CD4-positive, CD25-positive, alpha-beta regulatory T cell (primary cell): ENCODE measurements around the gene SCART1. TPM values are rescaled to one million over a fixed set of nuclear protein-coding genes. Genes with fewer than 3 reads are reported as not detected.

Experiments used
- ATAC-seq, 2 donors: fragments of 150-1000 bp; cut with Tn5 transposase; one replicate each; pipeline ENCODE4 v1.10.0; 2021; ENCODE audit warnings: low read depth in 2 of 2, moderate number of reproducible peaks in 2 of 2, moderate library complexity in 1 of 2
- DNase-seq, 3 donors: peaks; one replicate each; pipeline versions ENCODE4 v3.0.0 to v3.0.0-alpha.2; 2012 to 2022; ENCODE audit warnings: mixed read lengths in 1 of 3
- H3K27ac ChIP-seq: one replicate; pipeline ENCODE4 v1.7.0; 2013; ENCODE audit warnings: mild to moderate bottlenecking, low read length; ENCODE audit not compliant: insufficient read depth, poor library complexity, severe bottlenecking
- H3K27me3 ChIP-seq: one replicate; pipeline ENCODE4 v1.7.0; 2013; ENCODE audit warnings: low read length; ENCODE audit not compliant: control insufficient read depth, insufficient read depth
- H3K36me3 ChIP-seq: one replicate; pipeline ENCODE4 v1.7.0; 2013; ENCODE audit warnings: mild to moderate bottlenecking, low read length, moderate library complexity; ENCODE audit not compliant: control insufficient read depth, insufficient read depth
- H3K4me1 ChIP-seq: 2 replicates; pipeline ENCODE4 v1.7.0; 2013; ENCODE audit warnings: mild to moderate bottlenecking, low read length; ENCODE audit not compliant: insufficient read depth, control insufficient read depth, poor library complexity, severe bottlenecking
- H3K4me3 ChIP-seq: one replicate; pipeline ENCODE4 v1.7.0; 2013; ENCODE audit warnings: low read depth, mild to moderate bottlenecking, low read length, moderate library complexity
- H3K9me3 ChIP-seq, 2 experiments: 1 replicate in 1 of 2; 2 replicates in 1 of 2; pipeline ENCODE4 v1.7.0; 2013; ENCODE audit warnings: low read length in 2 of 2, mild to moderate bottlenecking in 1 of 2, moderate library complexity in 1 of 2; ENCODE audit not compliant: control insufficient read depth in 2 of 2
- H3K27ac Mint-ChIP-seq, 3 donors: one replicate each; pipeline ENCODE4 v1.8.0; 2020 to 2022; ENCODE audit warnings: mild to moderate bottlenecking in 3 of 3, mixed read lengths in 3 of 3, moderate library complexity in 2 of 3
- H3K27me3 Mint-ChIP-seq: one replicate; pipeline ENCODE4 v1.8.0; 2022; ENCODE audit warnings: mild to moderate bottlenecking, mixed read lengths
- H3K36me3 Mint-ChIP-seq: one replicate; pipeline ENCODE4 v1.8.0; 2020; ENCODE audit warnings: mixed read lengths
- H3K4me1 Mint-ChIP-seq, 4 donors: one replicate each; pipeline ENCODE4 v1.8.0; 2020 to 2022; ENCODE audit warnings: mixed read lengths in 4 of 4, mild to moderate bottlenecking in 1 of 4
- H3K4me3 Mint-ChIP-seq, 4 donors: one replicate each; pipeline ENCODE4 v1.8.0; 2020 to 2022; ENCODE audit warnings: mild to moderate bottlenecking in 4 of 4, mixed read lengths in 4 of 4, moderate library complexity in 3 of 4
- H3K9me3 Mint-ChIP-seq, 7 donors: one replicate each; pipeline ENCODE4 v1.8.0; 2020 to 2022; ENCODE audit warnings: mixed read lengths in 7 of 7, mild to moderate bottlenecking in 3 of 7, moderate library complexity in 2 of 7
- polyA plus RNA-seq, 4 donors: library from polyadenylated mRNA; unstranded; fragments of 300-500 nt; fragmentation: Illumina TruSeq; gene quantifications; one replicate each; pipeline ENCODE4 v1.2.3, GENCODE V29; 2021
- total RNA-seq: library from RNA; stranded (reverse); gene quantifications from one replicate; pipeline ENCODE4 v1.2.3, GENCODE V29; 2022

Gene SCART1
- total and polyA plus RNA-seq, 5 donors from 2014 or later, result 0.03 to 5.6 (median 0.29) TPM; not detected in 2

- Histone ChIP-seq H3K36me3 (no peaks in the 10 kb centered on the region), H3K4me1 (peaks cover 15% of the 10 kb centered on the region), H3K27me3 (no peaks in the 10 kb centered on the region), H3K9me3 (no peaks in the 10 kb centered on the region), H3K27ac (no peak overlapping the region), H3K4me3 (no peak overlapping the region)
- Mint-ChIP-seq H3K27ac (peak overlapping the region in 1 of 3 donors; percentile 62), H3K4me1 (peaks cover 0 to 20% (median 7%) of the 10 kb centered on the region in 4 donors), H3K9me3 (peaks cover 0 to 1% (median 0%) of the 10 kb centered on the region in 7 donors), H3K36me3 (peaks cover 6% of the 10 kb centered on the region), H3K4me3 (no peak overlapping the region), H3K27me3 (no peaks in the 10 kb centered on the region)
- DNase-seq (no peak), ATAC-seq (no peak)
Observed at GRCh38 chr10:133474027-133474426, 20.3 kb downstream of the SCART1 start.

- H3K4me3 Mint-ChIP-seq, result peak overlapping the region in 1 of 4 donors; percentile 41
- Histone ChIP-seq H3K4me3 (no peak overlapping the region), H3K4me1 (peaks cover 15% of the 10 kb centered on the region), H3K36me3 (no peaks in the 10 kb centered on the region), H3K27me3 (no peaks in the 10 kb centered on the region), H3K27ac (no peak overlapping the region), H3K9me3 (no peaks in the 10 kb centered on the region)
- H3K27ac Mint-ChIP-seq, result peak overlapping the region in 2 of 3 donors; percentile 38 to 81
- peaks cover 4% of the 10 kb centered on the region for H3K36me3 Mint-ChIP-seq
- H3K4me1 Mint-ChIP-seq, result peaks cover 0 to 20% (median 7%) of the 10 kb centered on the region in 4 donors
- H3K9me3 Mint-ChIP-seq, result peaks cover 0 to 1% (median 0%) of the 10 kb centered on the region in 7 donors
- no peak for ATAC-seq
- no peak for DNase-seq
- no peaks in the 10 kb centered on the region for H3K27me3 Mint-ChIP-seq
Observed at GRCh38 chr10:133474665-133475424, 21.1 kb downstream of the SCART1 start.

DNA sequence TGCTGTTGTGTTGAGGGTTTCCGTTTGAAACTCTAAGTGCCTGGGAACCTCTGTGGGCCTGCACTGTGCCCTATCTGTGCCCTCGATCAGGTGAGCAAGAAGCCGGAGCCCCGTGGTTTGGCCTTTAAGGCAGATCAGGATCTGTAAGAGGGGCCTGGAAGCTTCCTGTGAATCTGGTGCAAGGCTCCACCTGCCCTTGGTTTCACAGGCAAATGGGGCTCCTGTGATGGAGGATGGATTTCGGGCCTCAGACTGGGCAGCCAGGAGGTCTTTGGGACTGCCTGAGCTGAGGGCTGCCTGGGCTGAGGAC is 21.6 kb downstream of the SCART1 start:
- Mint-ChIP-seq H3K36me3 (peaks cover 4% of the 10 kb centered on the region), H3K9me3 (no peaks in the 10 kb centered on the region), H3K4me1 (peaks cover 0 to 20% (median 7%) of the 10 kb centered on the region in 4 donors), H3K27ac (peak overlapping the region in 2 of 3 donors; percentile 38 to 81), H3K4me3 (peak overlapping the region in 1 of 4 donors; percentile 41), H3K27me3 (no peaks in the 10 kb centered on the region)
- Histone ChIP-seq H3K9me3 (no peaks in the 10 kb centered on the region), H3K36me3 (no peaks in the 10 kb centered on the region), H3K4me3 (no peak overlapping the region), H3K4me1 (peaks cover 15% of the 10 kb centered on the region), H3K27me3 (no peaks in the 10 kb centered on the region), H3K27ac (no peak overlapping the region)
- ATAC-seq, result peak; percentile 28 to 46
- DNase-seq, result peak in 1 of 3 donors; percentile 8

DNA sequence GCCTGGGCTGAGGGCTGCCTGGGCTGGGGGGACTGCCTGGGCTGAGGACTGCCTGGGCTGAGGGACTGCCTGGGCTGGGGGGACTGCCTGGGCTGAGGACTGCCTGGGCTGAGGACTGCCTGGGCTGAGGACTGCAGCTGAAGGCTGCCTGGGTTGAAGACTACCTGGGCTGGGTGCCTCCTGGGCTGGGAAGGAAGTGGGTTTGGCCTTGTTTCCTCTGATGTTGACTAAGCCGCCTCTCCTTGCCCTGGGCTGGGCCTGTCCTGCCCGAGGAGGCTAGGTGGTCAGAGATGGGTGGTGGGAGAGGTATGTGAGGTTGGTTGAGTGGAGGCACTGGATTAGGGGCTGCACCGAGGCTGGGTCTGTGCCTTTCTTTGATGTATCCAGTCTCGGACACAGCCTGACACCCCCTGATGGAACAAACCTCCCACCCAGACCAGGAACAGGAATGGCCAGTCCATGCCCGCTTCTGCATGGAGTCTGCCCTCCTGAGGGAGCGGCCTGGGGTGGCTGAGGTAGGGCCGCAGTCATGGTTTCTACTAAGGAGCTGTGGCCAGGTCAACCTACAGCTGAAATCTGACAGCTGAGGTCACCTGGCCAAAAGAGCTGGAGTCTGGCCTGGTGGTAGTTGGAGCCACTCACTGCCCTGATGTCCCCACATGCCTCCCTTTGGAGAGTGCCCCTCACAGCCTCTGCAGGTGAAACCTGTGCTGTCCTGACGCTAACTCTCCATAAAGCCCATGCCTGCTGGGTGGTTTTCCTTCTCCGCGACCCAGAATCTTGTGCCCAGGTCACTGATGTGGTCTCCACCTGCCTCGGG is 22.3 kb downstream of the SCART1 start:
- Mint-ChIP-seq H3K27ac (peak overlapping the region in 2 of 3 donors; percentile 32 to 46), H3K9me3 (no peaks in the 10 kb centered on the region), H3K4me1 (peaks cover 0 to 20% (median 7%) of the 10 kb centered on the region in 4 donors), H3K4me3 (peak overlapping the region in 1 of 4 donors; percentile 27), H3K36me3 (peaks cover 4% of the 10 kb centered on the region), H3K27me3 (no peaks in the 10 kb centered on the region)
- H3K4me1 ChIP-seq, result peaks cover 15% of the 10 kb centered on the region
- H3K27ac ChIP-seq, result no peak overlapping the region
- no peaks in the 10 kb centered on the region for H3K9me3 ChIP-seq
- H3K4me3 ChIP-seq, result no peak overlapping the region
- H3K27me3 ChIP-seq, result no peaks in the 10 kb centered on the region
- peak in 1 of 2 donors; percentile 74 for ATAC-seq
- DNase-seq, result peak in 1 of 3 donors; percentile 57
- no peaks in the 10 kb centered on the region for H3K36me3 ChIP-seq

DNA sequence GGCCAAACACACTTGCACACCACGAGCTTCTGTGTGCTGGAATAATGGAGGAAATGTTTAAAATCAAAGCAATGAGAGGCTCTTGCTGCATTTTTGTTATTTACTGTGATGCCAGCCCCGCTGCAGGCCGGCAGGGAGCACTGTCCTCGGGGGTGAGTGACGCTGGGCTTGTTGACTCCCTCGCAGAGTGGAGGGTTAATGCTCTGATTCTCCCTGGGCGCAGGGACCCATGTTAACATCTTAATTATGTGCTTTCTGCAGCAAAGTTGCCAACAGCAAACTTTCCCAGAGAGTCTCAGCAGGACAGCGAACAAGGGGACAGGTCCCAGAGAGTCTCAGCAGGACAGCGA is 22.9 kb downstream of the SCART1 start:
- no peak overlapping the region for H3K27ac Mint-ChIP-seq
- no peak for ATAC-seq
- no peaks in the 10 kb centered on the region for H3K36me3 ChIP-seq
- H3K27me3 Mint-ChIP-seq, result no peaks in the 10 kb centered on the region
- H3K9me3 ChIP-seq, result no peaks in the 10 kb centered on the region
- no peaks in the 10 kb centered on the region for H3K9me3 Mint-ChIP-seq
- no peak overlapping the region for H3K4me3 Mint-ChIP-seq
- no peak overlapping the region for H3K27ac ChIP-seq
- peaks cover 15% of the 10 kb centered on the region for H3K4me1 ChIP-seq
- no peak for DNase-seq
- H3K4me1 Mint-ChIP-seq, result peaks cover 0 to 21% (median 7%) of the 10 kb centered on the region in 4 donors
- H3K4me3 ChIP-seq, result no peak overlapping the region
- H3K36me3 Mint-ChIP-seq, result peaks cover 4% of the 10 kb centered on the region
- no peaks in the 10 kb centered on the region for H3K27me3 ChIP-seq

DNA sequence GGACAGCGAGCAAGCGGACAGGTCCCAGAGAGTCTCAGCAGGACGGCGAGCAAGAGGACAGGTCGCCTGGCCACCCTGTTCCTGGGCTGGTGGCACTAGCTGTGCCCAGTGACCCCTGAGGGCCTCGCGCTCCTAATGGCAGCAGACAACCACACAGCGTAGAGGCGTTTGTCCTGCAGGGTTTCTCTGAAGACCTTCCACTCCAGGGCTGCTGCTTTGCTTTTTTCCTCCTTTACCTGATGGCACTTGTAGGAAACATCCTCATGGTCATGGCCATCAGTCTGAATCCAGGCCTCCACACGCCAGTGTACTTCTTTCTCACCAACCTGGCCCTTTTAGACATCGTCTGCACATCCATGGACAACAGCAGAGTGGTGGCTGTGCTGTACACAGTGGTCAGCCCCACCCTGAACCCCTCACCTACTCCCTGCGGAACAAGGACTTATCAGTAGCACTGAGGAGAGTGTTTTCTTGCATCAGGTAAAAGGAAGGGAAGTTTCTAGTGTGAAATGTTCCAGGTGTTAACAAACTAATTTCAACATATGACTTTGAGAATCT is 27.4 kb downstream of the SCART1 start:
- Histone ChIP-seq H3K4me3 (no peak overlapping the region), H3K4me1 (no peaks in the 10 kb centered on the region), H3K27ac (no peak overlapping the region), H3K27me3 (peaks cover 6% of the 10 kb centered on the region), H3K9me3 (peaks cover 7 to 15% of the 10 kb centered on the region in 2 experiments), H3K36me3 (no peaks in the 10 kb centered on the region)
- peaks cover 11% of the 10 kb centered on the region for H3K27me3 Mint-ChIP-seq
- DNase-seq, result no peak
- peaks cover 6% of the 10 kb centered on the region for H3K36me3 Mint-ChIP-seq
- H3K27ac Mint-ChIP-seq, result peak overlapping the region in 1 of 3 donors; percentile 33
- H3K4me3 Mint-ChIP-seq, result no peak overlapping the region
- no peak for ATAC-seq
- H3K9me3 Mint-ChIP-seq, result peaks cover 0 to 36% (median 17%) of the 10 kb centered on the region in 7 donors
- H3K4me1 Mint-ChIP-seq, result peaks cover 0 to 5% (median 2%) of the 10 kb centered on the region in 4 donors

- H3K4me1 ChIP-seq, result no peaks in the 10 kb centered on the region
- H3K27me3 Mint-ChIP-seq, result peaks cover 14% of the 10 kb centered on the region
- H3K9me3 ChIP-seq, result peaks cover 12 to 18% of the 10 kb centered on the region in 2 experiments
- H3K27me3 ChIP-seq, result peaks cover 6% of the 10 kb centered on the region
- H3K4me1 Mint-ChIP-seq, result peaks cover 0 to 2% (median 0%) of the 10 kb centered on the region in 4 donors
- H3K36me3 Mint-ChIP-seq, result peaks cover 6% of the 10 kb centered on the region
- ATAC-seq, result no peak
- no peak overlapping the region for H3K27ac Mint-ChIP-seq
- no peak overlapping the region for H3K4me3 Mint-ChIP-seq
- H3K27ac ChIP-seq, result no peak overlapping the region
- H3K36me3 ChIP-seq, result no peaks in the 10 kb centered on the region
- no peak overlapping the region for H3K4me3 ChIP-seq
- H3K9me3 Mint-ChIP-seq, result peaks cover 0 to 39% (median 18%) of the 10 kb centered on the region in 7 donors
- no peak for DNase-seq
Observed at GRCh38 chr10:133481657-133482056, 27.9 kb downstream of the SCART1 start.
